HG02870 (cell line): ENCODE results near the gene PDHX.

Experiments
- ATAC-seq: cut with Tn5 transposase; IDR thresholded peaks from one replicate; pipeline ENCODE4 v1.9.1; 2021; ENCODE audit warnings: mild to moderate bottlenecking, moderate library complexity; ENCODE audit not compliant: unreplicated experiment

PDHX gene

DNA sequence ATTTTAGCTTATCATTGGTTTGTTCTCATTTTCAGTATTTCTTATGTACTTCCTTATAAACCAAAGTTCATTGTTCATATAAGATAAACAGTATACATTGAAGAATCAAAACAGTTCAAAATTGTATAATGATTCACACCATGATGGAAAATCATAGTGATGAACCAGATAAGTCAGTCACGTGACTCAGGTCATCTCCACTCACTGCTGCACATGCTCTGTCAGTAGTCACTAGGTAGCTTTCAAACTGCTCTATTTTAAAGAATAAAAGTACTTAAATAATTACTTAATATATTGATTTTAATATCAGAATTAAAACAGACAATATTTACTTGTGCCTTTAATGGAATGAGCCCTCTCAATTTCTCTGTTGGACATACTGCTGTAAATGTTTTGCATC is 37.5 kb downstream of the PDHX start:
- no peak for ATAC-seq

DNA sequence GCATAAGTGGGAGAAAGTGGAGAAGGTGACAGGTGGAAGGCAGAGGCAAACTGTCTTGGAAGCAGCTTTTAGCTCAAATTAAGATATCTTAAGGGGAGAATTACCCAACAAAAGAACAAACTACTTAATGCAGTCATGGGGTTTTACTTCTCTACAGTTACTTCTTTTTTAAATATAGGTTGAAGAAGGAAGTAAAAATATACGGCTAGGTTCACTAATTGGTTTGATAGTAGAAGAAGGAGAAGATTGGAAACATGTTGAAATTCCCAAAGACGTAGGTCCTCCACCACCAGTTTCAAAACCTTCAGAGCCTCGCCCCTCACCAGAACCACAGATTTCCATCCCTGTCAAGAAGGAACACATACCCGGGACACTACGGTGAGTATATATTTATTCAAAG is 40.8 kb downstream of the PDHX start:
- ATAC-seq, result no peak

DNA sequence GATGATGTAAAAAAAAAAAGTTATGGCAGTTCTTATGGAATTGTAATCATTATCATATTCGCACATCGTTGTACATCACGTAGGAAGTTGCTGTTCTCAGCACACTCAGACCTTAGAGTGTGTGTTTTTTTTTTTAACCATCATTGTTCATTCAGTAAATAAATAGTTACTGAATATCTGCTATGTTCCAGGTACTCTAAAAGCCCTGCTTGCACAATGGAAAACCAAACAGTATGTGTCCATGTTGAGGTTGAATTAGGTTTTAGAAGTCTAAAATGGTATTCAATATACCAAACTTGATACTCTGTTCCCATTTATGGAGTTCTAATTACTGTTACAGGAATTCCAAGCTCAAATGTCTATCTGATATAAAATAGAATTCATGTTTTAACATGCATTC is 41.2 kb downstream of the PDHX start:
- no peak for ATAC-seq

DNA sequence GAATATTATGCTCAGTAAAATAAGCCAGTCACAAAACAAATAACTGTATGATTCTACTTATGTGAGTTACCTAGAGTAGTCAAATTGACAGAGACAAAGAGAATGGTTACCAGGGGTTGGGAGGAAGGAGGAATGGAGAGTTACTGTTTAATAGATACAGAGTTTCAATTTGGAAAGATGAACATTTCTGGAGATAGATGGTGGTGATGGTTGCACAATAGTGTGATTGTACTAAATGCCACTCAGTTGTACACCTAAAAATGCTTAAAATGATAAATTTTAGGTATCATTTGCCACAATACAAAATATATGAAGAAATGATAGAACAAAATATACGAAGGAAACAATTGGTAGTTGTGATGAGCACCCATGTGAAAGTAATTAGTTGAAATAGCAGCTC is 43.4 kb downstream of the PDHX start:
- ATAC-seq, result no peak

DNA sequence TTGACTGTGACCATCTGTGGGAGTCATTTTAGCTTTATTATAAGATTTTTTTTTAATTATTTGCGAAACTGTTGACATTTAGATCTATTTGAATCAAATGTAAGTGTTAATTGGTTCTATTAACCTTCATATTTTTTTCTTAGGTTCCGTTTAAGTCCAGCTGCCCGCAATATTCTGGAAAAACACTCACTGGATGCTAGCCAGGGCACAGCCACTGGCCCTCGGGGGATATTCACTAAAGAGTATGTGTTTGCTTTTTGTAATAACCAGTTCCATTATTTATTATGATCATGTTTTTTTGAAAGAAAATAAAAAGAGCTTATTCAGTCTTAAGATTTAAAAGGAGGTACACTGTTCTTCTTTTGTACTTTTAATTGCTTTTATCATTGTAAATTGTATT is 43.9 kb downstream of the PDHX start:
- ATAC-seq, result no peak

DNA sequence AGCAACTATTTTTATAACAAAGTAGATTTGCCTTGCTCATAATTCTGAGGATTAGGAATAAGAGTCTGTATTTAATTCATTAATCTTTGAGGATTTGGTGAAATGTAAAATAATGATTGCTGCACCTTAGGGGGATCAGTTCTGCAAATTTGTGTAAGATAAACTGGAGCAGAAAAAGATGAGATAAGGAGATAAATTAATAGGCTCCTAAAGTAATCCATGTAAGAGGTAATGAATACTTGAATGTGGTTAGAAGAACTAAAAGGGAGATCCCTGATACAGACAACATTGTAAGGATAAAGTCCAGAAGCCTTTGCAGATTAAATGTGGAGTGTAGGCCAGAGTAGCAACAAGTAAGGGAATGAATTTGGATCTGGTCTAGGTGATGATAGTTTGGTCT is 45.6 kb downstream of the PDHX start:
- no peak for ATAC-seq

DNA sequence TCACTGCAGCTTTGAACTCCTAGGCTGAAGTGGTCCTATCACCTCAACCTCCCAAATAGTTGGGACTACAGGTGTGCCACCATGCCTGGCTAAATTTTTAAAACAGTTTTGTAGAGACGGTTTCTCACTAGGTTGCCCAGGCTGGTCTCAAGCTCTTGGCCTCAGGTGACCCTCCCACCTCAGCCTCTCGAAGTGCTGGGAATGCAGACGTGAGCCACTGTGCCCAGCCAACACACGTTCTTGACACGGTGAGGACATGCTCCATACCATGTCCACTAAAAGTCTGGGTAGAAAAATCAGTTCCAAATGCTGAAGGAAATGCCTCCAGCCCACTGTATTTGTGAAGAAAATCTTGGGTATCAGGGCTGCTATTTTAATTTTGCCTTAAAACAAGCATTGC is 46.9 kb downstream of the PDHX start:
- no peak for ATAC-seq

DNA sequence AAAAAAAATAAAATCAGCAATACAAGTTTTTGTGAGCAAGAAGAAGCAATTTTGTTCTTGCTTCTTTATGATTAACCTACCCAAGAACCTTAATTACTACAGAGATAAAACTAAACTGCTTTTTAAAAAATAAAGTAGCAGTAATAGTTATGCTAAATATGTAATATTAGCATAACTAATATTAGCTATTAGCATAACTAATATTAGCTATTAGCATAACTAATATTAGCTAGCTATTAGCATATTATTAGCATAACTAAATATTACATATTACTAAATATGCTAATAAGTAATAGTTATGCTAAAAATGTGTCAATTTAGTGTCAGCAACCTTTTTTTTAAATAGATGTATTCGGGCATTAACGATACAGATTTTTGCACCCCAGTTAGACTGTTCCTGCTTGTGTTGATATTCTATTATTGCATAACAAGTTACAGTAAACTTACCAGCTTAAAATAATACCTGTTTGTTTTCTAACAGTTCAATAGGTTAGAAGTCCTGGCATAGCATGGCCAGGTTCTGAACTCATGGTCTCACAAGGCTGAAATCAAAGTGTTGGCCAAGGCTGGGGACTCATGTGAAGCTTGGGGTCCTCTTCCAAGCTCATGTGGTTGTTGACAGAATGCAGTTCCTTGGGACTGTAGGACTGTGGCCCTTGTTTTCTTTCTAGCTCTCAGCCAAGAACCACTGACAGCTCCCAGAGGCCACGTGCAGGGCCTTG is 48.4 kb downstream of the PDHX start:
- ATAC-seq, result no peak

DNA sequence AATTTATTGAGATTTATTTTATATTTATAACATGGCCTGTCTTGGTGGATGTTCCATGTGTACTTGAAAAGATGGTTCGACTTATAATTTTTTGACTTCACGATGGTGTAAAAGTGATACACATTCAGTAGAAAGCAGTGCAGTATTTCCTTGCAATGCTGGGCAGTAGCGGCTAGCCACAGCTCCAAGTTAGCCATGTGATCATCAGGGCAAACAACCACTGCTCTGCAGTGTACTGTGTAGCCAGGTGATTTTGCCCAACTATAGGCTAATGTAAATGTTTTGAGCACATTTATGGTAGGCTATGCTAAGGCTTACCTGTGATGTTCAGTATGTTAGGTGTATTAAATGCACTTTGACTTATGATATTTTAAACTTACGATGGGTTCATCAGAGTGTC is 52.4 kb downstream of the PDHX start:
- no peak for ATAC-seq

DNA sequence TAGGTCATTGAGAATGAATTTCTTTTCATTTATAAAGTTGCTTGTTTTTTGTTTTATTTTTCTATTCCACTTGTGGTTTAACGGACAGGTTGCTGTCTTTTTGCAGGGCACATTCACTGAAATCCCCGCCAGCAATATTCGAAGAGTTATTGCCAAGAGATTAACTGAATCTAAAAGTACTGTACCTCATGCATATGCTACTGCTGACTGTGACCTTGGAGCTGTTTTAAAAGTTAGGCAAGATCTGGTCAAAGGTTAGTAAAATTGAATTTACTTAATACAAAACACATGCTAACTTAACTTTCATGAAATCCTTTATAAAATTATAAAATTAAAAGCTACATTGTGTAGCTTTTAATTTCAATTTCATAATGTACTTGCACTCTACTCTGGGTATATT is 53.6 kb downstream of the PDHX start:
- ATAC-seq, result no peak

DNA sequence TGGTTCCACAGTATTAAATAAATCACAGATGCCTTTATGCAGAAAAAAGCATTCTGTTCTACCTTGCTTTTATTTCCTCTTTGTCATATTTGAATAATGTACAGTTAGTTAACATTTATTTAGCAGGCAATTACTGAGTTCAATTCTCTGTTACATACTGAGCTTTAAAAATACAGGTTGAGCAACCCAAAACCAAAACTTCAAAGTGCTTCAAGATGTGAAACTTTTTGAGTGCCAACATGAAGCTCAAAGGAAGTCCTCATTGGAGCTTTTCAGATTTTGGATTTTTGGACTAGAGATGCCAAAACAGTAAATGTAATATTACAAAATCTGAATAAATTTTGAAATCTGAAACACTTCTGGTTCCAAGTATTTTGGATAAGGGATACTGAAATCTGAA is 54.1 kb downstream of the PDHX start:
- ATAC-seq, result no peak

DNA sequence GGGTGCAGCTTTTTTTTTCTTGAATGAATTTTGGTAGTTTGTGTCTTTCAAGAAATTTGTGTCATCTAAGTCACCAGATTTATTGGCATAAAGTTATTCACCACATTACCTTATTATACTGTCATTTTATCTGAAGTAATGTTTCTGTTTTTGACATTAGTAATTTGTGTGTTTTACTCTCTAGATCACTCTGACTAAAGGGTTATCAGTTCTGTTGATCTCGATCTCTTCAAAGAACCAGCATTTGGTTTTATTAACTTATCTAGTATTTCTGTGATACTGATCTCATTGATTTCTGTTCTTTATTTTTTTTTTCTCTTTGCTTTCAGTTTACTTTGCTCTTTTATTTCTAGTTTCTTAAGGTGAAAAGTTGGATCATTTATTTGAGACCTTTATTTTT is 55.5 kb downstream of the PDHX start:
- ATAC-seq, result no peak

DNA sequence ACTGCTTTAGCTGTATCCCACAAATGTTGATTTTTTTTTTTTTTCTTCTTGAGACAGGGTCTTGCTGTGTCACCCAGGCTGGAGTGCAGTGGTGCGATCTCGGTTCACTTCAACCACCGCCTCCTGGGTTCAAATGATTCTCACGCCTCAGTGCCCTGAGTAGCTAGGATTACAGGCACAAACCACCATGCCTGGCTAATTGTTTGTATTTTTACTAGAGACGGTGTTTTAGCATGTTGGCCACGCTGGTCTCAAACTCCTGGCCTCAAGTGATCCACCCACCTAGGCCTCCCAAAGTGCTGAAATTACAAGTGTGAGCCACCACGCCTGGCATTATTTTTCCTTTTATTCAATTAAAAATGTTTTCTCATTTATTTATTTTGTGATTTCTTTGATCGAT is 55.9 kb downstream of the PDHX start:
- no peak for ATAC-seq

DNA sequence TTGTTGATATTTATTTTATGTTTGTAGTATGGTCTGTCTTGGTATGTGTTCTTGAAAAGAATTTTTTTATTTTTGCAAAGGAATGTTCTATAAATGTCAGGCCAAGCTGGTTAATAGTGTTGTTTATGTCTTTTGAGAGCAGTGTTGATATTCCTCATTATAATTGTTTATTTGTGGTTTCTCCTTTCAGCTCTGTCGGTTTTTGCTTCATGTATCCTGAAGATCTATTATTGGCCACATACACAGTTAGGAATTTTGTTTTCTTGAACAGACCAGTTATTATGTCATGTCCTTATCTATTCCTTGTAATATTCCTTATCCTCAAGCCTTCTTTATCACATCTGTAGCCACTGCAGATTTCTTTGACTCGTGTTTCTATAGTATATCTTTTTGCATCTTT is 56.5 kb downstream of the PDHX start:
- ATAC-seq, result no peak

DNA sequence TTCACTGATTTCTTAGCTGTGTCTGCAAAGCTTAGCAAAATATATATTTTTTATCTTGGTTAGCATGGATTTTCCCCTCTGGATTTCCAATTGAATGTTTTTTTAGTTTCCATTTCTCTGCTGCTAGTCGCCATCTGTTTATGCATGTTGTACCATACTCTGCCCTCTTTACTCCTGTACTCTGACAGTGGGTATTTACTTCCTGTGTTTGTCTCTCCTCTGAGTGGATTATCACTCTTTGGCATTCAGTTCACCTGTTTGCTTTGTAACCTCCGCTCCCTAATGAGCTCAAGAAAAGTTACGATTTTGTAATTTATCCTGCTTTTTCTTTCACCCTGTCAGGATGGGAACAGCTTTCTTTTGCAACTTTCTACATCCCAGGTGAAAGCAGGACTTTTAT is 59.1 kb downstream of the PDHX start:
- ATAC-seq, result no peak

DNA sequence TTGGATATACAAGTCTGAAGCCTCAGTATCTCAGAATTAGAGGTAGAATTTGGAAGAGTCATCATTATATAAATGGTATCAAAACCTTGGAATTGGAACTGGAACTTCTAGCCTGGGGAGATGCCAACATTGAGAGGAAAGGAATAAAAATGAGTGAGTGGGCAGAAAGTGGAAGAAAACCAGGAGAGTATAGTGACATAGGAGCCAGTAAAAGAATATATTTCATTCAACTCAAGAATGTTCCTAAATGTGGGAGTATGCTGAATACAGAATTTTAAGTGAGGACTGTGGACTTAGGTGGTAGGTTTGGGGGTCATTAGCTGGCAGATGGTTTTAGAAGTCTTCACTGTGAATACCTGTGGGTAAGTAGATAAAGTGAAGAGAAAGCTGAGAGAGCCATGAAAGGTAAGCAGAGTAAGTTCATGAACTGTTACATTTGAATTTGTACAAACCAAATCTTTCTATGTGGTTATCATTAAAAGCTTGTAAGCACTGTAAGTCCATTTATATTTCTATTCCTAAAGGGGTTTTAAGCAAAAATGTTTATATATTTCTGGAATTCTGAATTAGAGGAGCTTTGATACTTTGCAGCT is 60.2 kb downstream of the PDHX start:
- no peak for ATAC-seq

DNA sequence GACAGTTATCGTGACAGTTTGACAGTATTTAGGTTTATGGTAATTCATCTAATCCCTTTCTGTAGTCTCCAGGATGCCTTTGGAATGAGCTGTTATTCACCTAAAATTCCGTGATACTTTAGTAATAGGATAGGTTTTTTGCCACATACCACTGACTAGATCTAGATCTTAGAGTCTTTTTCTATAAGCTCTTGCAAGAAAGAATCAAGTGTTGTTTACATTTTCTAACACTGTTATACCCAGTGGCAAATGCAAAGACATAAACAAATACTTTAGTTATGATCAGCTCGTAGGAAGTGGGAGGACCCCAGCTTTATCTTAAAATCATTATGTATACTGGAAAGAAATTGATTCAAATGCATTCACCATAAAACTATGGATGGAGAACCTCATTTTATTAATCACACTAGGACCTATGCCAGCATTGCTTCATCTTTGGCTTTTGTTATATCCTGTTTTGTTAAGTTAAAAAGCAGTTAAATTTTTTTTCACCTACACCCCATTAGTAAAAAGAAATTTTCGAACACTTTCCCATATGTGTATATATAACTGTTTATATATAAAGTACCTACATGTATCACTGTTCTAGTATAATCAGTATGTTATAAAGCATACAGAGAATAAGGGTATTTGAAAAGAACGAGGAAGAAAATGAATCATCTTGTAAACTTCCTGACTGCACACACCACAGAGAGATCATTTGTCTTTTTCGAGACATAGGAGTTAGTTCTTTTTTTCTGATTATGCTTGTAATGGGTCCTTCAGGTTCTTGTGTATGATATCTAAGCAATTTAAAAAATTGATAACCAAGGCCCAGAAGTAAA is 60.9 kb downstream of the PDHX start:
- ATAC-seq, result no peak

DNA sequence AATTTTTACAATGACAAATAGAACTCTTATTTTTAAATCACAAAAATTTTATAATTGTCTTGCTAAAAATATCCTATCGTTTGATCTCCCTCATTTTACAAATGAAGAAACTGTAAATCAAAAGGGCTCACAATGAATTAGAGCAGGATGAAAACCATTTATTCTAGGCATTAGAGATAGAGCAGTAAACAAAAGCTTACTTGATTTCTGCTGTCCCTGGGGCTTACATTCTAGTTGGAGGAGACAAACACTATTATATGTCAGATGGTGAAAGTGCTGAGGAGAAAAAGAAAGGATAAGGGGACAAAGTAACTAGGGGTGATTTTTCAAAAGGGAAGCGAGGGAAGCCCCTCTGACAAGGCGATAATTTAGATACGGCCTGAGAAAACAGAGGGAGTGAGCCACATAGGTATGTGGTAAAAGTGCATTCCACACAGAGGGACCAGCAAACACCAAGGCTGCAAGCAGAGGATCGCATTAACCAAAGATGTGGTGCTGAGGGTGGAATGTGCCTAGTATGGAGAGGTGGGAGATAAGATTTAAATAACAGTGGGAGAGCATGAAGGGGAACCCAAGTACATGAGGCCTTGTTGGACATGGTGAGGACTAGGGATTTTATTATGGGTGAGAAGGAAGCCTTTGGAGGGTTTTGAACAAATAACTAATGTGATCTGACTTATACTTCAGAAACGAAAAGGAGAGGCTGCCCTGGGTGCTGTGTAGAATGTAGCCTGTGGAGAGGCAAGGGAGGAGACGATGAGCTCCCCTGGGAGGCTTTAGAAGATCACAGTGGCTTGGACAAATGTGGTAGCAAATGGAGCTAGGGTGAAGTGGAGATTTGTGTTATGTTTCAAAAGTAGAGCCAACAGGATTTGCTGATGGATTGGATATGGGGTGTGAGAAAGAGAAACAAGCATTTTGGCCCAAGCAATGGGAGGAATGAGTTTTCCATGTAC is 62.1 kb downstream of the PDHX start:
- ATAC-seq, result no peak

DNA sequence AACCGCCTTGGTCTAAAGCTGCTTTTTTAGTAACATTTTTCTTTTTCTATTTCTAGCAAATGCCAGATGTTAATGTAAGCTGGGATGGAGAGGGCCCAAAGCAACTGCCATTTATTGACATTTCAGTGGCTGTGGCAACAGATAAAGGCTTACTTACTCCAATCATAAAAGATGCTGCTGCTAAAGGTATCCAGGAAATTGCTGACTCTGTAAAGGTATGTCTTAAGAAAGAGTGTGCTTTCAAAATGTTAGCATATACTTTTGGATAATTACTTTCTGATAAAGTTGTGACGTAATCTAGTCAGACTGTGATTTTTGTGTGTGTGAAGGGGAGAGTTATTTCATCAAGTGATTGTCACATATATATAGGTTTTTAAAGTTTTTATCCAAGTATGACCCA is 68.1 kb downstream of the PDHX start:
- ATAC-seq, result no peak

DNA sequence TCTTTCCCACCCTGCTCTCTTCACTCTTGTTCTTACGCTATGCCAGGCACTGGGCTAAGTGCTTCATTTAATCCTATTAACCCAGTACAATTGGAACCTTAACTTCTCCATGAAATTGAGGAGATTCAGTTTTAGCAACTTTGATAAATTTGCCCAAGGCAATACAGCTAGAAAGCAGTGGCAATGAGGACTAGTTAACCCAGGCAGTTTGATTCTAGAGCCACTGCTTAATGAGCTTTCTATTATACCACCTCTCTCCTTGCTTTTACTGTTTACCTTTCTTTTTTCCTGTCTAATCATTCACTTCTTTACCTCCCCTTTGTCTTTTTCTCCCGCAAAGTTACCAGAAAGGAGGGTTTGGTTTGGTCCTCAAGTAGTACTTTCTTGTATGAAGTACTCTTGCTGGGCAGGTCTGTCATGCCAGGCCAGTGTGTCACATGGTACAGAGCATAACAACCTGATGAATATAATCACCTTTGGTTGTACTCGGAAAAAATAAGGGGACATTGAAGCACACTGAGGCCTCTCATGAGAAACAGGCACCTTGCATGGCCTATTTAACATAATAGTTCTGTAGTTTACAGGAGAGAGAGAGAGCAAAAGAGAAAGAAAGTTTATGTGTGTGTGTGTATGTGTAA is 70.6 kb downstream of the PDHX start:
- no peak for ATAC-seq

DNA sequence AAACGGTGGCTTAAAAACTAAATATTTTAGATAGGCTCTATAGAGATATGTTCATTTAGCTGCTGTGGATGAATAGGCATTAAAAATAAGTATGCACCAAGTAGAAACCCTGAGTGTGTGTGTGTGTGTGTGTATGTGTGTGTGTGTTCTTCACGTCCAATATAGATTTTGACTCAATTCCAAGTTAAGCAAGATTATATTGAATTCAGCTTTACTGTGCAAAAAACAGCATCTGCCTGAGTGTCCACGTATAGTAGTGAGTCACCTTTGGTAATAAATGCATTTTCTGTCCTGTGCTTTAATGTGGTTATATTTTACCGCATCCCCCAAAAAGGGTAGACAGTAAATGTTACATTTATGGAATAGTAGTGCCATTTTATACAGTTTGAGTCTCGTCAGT is 71.2 kb downstream of the PDHX start:
- ATAC-seq, result no peak
